ENCODE results near the gene TNFRSF17. TPM values are rescaled to one million over a fixed set of nuclear protein-coding genes. Genes with fewer than 3 reads are reported as not detected.

The TNFRSF17 gene
- total and polyA plus RNA-seq, 2 of the 13 experiments (the other 11 are each of a cell fraction or from before 2014, with no cell fraction given): not detected

- TF ChIP-seq AKAP8 (CRISPR knock-in tag; IDR thresholded peaks at IDR 0.05): no peak
- TF ChIP-seq RCOR2 (CRISPR knock-in tag; IDR thresholded peaks at IDR 0.05): no peak
- no peak for TF ChIP-seq ZNF891 (CRISPR knock-in tag; IDR thresholded peaks at IDR 0.05)
- TF ChIP-seq, protein P1, sequence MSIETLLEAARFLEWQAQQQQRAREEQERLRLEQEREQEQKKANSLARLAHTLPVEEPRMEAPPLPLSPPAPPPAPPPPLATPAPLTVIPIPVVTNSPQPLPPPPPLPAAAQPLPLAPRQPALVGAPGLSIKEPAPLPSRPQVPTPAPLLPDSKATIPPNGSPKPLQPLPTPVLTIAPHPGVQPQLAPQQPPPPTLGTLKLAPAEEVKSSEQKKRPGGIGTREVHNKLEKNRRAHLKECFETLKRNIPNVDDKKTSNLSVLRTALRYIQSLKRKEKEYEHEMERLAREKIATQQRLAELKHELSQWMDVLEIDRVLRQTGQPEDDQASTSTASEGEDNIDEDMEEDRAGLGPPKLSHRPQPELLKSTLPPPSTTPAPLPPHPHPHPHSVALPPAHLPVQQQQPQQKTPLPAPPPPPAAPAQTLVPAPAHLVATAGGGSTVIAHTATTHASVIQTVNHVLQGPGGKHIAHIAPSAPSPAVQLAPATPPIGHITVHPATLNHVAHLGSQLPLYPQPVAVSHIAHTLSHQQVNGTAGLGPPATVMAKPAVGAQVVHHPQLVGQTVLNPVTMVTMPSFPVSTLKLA (IDR thresholded peaks at IDR 0.05): no peak
- TF ChIP-seq ZNF441 (CRISPR knock-in tag; IDR thresholded peaks at IDR 0.05; ENCODE audit: borderline replicate concordance): no peak
- no peak for TF ChIP-seq CCDC6 (CRISPR knock-in tag; IDR thresholded peaks at IDR 0.05)
- no peak for TF ChIP-seq TBP (CRISPR knock-in tag; IDR thresholded peaks at IDR 0.05)
- no peak for TF ChIP-seq ZNF557 (CRISPR knock-in tag; IDR thresholded peaks at IDR 0.05)
- TF ChIP-seq ZNF570 (CRISPR knock-in tag; IDR thresholded peaks at IDR 0.05; ENCODE audit: borderline replicate concordance): no peak
- no peak for TF ChIP-seq ZNF556 (CRISPR knock-in tag; IDR thresholded peaks at IDR 0.05; ENCODE audit: borderline replicate concordance)
- TF ChIP-seq ZNF564 (CRISPR knock-in tag; IDR thresholded peaks at IDR 0.05): no peak
- TF ChIP-seq TEAD3 (CRISPR knock-in tag; optimal IDR thresholded peaks at IDR 0.05; ENCODE audit: borderline replicate concordance): peak; percentile 54
- TF ChIP-seq ZNF317 (CRISPR knock-in tag; IDR thresholded peaks at IDR 0.05): no peak
- no peak for TF ChIP-seq HOXA3 (CRISPR knock-in tag; IDR thresholded peaks at IDR 0.05)
- no peak for TF ChIP-seq DRAP1 (CRISPR knock-in tag; IDR thresholded peaks at IDR 0.05)
- no peak for TF ChIP-seq MAZ (IDR thresholded peaks at IDR 0.05; ENCODE audit: borderline replicate concordance, low read depth, low read length)
- no peak for TF ChIP-seq MAZ (CRISPR knock-in tag; IDR thresholded peaks at IDR 0.05; ENCODE audit: low read depth)
- no peak for TF ChIP-seq POLR2A (IDR thresholded peaks at IDR 0.05; ENCODE audit: insufficient read depth in 1 of 2, low read depth in 2 of 2, low read length in 2 of 2)
- TF ChIP-seq NR2F6 (IDR thresholded peaks at IDR 0.05): no peak
- TF ChIP-seq NR2F6 (CRISPR knock-in tag; IDR thresholded peaks at IDR 0.05): no peak
- peak; percentile 42 for TF ChIP-seq ZNF574 (CRISPR knock-in tag; IDR thresholded peaks at IDR 0.05)
- peak; percentile 31; the same call in 1 of the 2 replicates for TF ChIP-seq THAP11 (CRISPR knock-in tag; IDR thresholded peaks at IDR 0.05)
- no peak for TF ChIP-seq ZSCAN12 (CRISPR knock-in tag; IDR thresholded peaks at IDR 0.05)
- no peak for TF ChIP-seq BRF2 (CRISPR knock-in tag; IDR thresholded peaks at IDR 0.05)
- no peak for TF ChIP-seq RBFOX2 (IDR thresholded peaks at IDR 0.05; ENCODE audit: low read depth, low read length)
- TF ChIP-seq, protein P2, sequence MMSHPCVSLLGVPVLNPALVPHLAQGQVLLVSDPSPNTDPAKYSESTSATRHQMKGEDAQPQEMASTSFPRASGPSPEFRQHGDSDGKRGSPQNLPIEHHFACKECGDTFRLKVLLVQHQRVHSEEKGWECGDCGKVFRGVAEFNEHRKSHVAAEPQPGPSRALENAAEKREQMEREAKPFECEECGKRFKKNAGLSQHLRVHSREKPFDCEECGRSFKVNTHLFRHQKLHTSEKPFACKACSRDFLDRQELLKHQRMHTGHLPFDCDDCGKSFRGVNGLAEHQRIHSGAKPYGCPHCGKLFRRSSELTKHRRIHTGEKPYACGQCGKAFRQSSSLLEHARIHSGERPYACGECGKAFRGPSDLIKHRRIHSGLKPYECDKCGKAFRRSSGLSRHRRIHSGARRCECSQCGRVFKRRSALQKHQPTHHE (CRISPR knock-in tag; IDR thresholded peaks at IDR 0.05; ENCODE audit: borderline replicate concordance): no peak
- TF ChIP-seq ZNF326 (CRISPR knock-in tag; IDR thresholded peaks at IDR 0.05; ENCODE audit: borderline replicate concordance): no peak
- TF ChIP-seq ZNF781 (CRISPR knock-in tag; IDR thresholded peaks at IDR 0.05; ENCODE audit: borderline replicate concordance, not compliant biosample characterization): peak; percentile 46
Observed at GRCh38 chr16:11972128-11972527, 7.1 kb downstream of the TNFRSF17 start (continued).

Measured in HepG2 (cell line).